GM18951 (cell line): ENCODE measurements around the gene CYBA.

ENCODE experiments used
- POLR2A ChIP-seq: IDR thresholded peaks from 4 replicates; pipeline ENCODE4 v1.6.1; 2011; ENCODE audit warnings: mild to moderate bottlenecking; ENCODE audit not compliant: insufficient read length, insufficient read depth; ENCODE audit errors: extremely low read depth
- in situ Hi-C: fragments of 300-500 bp; cut with MboI; formaldehyde crosslinking; loops from one replicate; pipeline ENCODE4 v1.12.0; 2022; ENCODE audit warnings: low sequenced_read_pairs, mixed read lengths, inconsistent platforms; ENCODE audit not compliant: unreplicated experiment

Gene CYBA

DNA sequence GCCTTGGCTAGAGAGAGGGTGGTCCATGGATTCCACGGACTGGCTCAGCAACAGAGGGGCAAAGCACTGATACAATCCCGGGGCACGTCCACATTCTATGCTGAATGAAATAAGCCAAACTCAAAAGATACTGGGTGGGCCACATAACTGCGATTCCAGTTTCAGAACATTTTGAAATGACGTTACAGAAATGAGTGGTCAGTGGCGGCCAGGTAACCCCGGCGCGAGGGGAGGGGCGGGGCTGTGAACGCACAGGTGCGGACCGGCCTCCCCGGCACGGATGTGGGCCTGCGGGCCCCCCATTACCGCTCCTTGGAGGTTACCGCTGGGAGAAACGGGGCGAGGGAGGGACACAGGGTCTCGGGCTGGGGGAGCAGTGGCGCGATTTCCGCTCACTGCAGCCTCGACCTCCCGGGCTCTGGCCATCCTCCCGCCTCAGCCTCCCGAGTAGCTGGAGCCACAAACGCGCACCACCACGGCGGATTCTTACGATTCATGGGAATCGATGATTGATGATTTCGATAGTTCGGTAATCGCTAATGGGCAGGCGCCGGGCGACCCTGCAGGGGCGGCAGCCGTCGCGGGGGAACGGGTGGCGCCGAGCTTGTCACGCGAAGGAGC is 11.5 kb upstream of the CYBA start:
- TF ChIP-seq POLR2A: no peak

DNA sequence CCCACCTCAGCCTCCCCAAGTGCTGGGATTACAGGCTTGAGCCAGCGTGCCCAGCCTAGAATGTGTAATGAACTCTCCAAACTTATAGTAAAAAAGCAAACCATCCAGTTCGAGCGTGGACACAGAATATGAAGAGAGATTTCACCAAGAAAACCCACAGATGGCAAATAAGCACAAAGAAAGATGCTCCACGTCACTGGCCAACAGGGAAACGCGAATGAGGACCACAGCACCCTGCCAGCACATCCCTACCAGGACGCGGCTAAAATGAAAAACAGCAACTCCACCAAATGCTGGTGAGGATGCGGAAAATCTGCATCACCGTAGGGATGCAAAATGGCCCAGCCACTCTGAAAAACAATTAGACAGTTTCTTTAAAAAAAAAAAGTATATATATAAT is 10.6 kb upstream of the CYBA start:
- in situ Hi-C loops: no loop called here
- no peak for TF ChIP-seq POLR2A

More for the DNA sequence above, 11.5 kb upstream of the CYBA start:
- in situ Hi-C loops: no loop called here

DNA sequence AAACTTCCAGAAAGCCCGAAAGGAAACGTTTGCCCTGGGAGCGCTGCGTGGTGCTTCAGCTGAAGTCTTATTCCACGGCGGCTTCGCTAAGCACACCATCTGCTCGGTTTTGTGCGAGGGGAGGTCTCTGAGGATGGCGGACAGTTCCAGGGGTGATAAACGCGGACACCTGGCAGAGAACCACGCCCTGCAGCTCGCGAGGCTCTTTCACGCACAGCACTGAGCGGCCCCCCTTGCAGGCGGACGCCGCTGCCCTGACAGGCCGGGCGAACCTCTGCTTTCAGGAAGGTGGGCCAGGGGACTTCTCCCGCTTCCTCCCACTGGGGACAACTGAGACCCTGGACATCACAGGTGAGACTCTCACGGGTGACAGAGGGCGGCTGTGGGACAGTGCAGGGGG is 8.3 kb upstream of the CYBA start:
- in situ Hi-C loops: no loop called here

DNA sequence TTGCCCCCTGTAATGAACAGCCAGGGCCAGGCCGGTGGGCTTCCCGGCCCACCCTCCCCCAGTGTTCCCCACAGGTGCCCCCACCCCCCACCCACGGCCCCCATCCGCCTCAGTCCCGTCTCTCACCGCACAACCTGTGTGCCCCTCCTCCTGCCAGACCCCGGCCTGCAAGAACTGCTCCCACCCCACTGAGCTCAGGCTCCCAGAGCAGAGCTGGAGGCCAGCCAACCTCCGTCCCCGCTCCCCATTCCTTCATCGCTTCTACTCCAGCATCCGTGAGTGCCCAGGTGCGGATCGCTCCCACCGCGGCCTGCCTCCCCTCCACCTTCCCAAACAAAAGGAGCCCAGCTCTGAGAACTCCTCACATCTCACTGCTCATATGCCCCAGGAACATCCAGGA is 7.9 kb upstream of the CYBA start:
- in situ Hi-C loops: no loop called here
- TF ChIP-seq POLR2A: no peak

More for the DNA sequence above, 8.3 kb upstream of the CYBA start:
- TF ChIP-seq POLR2A: no peak

DNA sequence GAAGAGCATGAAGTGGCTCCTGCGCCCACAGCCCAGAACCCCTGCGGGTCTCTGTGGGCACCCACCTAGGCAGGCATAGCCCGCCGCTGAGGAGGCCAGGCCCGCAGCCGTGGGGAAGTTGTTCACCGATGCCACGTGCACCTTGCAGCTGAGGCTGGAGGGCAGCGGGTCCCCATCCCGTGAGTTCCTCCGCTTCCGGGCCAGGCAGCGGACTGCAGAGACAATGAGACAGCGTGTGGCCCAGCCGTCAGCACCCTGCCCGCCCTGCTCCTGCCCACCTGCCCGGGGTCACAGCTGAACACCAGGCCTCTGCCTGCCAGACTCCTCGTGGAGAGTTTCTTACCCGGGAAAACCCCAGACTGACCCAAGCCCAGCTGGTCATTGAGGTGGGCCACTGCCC is 6.5 kb upstream of the CYBA start:
- in situ Hi-C loops: no loop called here
- TF ChIP-seq POLR2A: no peak

DNA sequence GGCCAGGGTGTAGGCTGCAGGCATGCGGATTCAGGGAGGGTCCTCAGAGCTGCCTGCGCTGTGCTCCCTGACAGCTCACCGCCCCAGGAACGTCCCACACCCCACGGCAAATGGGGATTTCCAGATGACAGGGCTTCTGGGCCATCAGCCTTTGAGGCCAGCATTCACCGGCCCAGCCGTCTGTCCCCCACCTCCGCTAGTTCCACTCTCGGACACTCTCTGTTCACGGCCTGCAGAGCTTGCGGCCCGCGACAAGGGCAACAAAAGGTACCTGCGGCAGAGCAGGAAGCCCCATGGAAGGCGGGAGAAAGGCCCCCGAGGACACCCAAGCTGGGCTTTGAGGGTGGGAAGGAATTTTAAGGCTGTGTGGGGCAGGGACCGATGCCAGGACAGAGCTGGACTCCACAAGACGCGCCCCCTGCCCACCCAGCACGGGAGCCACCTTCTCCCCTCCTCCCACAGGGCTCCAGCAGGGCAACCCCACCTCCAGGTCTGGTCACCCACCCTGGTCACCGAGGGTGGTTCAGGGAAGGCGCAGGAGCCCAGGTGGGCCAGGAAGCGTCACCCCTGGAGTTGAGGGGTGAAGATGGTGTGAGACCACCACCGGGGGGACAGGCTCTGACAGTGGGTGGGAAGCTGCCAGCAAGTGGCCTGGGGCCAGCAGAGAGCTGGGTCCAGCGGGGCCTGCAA is 5.6 kb upstream of the CYBA start:
- TF ChIP-seq POLR2A: no peak

DNA sequence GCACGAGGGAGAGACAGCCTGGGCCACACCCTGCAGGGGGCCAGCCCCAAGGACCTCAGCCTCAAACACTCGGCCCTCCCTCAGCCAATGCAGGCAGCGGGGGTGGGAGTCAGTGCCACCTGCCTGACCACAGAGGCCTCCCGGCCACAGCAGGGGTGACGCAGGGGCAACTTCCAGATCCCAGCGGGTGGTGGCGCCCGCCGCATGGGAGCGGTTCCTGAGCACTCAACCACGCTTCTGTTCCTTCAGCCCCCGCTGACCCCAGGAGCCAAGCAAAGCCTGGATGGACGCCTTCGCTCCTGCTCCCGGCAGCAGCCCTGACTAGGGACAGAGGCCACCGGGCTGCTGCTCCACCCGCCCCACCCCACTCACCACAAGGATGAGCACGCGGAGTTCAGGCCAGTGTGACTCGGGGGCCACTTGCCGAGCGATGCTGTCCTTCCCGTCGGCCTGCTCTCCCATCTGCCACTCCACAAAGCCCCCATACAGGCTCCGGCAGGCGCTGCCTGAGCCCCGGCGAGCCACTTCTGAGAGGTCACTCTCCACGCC is 5.0 kb upstream of the CYBA start:
- in situ Hi-C loops: no loop called here
- no peak for TF ChIP-seq POLR2A

More for the DNA sequence above, 5.6 kb upstream of the CYBA start:
- in situ Hi-C loops: no loop called here

DNA sequence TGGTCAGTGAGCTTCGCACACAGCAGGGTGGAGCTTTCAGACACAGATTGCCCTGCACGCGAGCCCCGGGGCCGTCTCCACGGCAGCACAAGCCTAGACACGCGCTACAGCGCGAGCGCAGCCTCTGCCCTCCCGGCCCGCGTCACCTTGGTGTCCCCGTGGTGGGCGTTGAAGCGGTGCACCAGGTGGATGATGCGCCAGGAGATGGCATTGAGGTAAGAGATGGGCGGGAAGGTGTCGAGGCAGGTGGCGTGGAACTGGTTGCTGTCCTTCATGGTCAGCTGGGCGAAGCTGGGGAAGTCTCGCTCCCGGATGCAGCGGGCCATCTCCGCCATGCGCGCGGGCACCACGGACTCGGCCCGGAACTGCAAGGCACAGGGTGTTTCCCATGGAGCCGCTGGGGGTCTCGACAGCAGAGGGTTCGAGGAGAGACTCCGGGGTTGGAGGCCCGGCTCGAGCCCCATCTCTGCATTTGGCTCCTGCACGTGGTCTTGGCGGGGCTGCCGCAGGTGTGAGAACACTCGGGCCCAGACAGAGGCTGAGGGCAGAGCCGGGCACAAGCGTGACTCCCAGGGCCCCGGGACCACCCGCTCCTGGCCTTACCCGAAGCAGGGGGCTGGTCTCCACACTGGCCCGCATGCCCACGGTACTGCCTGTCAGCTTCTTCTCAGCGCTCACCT is 4.3 kb upstream of the CYBA start:
- in situ Hi-C loops: no loop called here
- TF ChIP-seq POLR2A: no peak

DNA sequence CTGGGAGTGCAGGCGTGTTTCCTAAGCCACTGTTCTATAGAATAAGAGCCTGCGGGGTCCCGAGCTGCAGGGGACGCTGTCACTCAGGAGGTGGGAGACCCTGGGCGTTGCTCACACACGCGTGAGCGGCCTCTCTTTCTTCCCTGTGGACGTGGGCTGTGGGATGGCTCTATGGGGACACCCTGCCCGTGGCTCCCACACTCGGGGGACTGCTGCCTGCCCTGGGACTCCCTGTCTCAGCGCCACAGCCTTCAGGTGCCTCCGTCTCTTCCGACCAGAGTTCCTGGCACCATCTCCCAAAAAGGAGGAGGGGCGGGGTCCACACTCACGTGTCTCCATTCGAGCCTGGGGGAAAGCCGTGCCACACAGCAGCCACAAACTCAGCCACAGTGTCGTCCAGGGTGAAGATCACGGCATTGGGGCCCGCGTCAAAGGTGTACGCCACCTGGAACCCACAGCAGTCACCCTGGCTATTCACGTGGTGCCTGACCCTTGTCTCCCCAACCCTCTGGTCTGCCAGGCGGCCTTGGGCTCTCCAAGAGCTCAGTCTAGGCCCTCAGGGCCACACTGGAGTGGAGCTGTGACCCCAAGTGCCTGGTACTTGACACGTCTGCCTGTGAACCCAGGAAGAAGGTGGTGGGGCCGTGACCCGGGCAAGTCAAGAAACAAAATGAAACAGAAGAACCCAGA is 3.7 kb upstream of the CYBA start:
- in situ Hi-C loops: no loop called here
- TF ChIP-seq POLR2A: no peak

DNA sequence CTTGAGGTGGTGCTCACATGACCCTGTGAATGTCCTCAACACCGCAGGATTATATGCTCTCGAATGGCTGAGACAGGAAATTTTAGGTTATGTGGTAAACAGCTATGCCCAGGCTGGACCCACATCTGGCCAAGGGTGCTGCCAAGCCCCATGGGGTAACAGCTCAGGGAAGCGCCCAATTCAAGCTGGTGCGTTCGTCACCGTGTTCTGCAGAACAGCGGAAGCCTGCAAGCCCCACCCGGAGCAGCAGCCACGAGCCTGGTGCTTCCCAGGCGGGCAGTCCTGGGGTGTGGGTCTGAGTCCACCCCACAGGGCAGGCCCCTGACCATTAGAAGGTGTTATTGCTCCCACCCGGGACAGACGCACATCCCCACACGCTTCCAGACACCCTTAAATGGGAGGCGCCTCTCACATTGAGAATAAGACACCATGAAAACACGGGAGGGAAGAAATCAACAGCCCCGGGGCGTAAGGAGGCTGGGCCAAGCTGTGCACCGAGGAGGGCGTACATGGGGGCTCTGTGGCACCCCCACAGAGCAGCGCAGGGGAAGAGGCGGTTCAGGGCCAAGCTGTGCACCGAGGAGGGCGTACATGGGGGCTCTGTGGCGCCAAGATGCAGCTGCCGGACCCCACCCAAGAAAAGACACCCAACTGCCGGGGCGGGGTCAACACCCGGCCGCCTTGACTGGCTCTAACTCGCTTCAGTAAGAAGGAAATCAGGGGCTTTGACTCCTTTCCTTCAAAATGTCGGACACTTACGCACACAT is 2.9 kb upstream of the CYBA start:
- in situ Hi-C loops: no loop called here
- no peak for TF ChIP-seq POLR2A

DNA sequence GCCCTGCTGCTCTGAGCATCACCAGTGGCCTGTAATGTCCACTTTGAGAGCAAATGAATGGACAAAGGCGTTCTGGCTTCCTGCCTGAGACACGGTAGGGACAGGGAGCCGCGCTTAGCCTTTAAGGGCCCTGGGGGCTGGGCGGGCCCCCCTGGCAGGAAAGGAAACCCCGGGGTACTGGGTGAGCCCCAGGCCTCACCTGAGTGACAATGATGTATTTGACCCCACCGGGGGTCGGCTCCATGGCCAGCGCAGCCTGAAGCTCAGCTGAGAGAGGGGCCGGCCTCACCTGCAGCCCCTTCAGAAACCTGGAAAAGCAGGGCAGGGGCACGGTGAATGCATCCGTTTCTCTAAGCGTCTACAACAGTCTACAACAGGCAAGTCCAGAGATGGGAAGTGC is 2.2 kb upstream of the CYBA start:
- no peak for TF ChIP-seq POLR2A

DNA sequence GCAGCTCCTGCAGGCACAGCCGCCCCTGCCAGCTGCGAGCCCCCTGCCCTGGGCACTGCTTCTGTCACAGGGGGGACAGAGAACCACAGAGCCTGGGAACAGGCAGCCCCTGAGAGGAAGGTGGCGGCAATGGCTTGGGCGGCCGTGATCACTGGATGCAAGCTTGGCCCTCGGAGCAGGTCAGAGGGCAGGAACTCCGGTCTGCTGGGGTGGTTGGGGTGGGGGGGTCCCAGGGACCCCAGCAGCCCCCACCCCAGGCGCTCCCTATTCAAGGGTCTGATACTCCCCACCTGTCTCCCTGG is 1.9 kb upstream of the CYBA start:
- TF ChIP-seq POLR2A: no peak
- in situ Hi-C loops: no loop called here

More for the DNA sequence above, 2.2 kb upstream of the CYBA start:
- in situ Hi-C loops: no loop called here
